SU-DHL-6 (cell line): ENCODE data around the gene ZNF174.

Experiments used
- H2AFZ ChIP-seq: fragments of 200-600 bp; sonication (generic); 2 replicates; pipeline ENCODE4 v1.6.1; 2014; ENCODE audit warnings: low read depth, mild to moderate bottlenecking, moderate library complexity, mixed read lengths, antibody characterized with exemption, low read length; ENCODE audit not compliant: severe bottlenecking
- H3F3A ChIP-seq: fragments of 200-600 bp; shearing (Covaris generic); 2 replicates; pipeline ENCODE4 v1.6.0; 2016; ENCODE audit warnings: antibody characterized with exemption, mild to moderate bottlenecking; ENCODE audit not compliant: insufficient read depth
- H3K27ac ChIP-seq: fragments of 200-600 bp; sonication (generic); 2 replicates; pipeline ENCODE4 v1.5.1; 2016; ENCODE audit warnings: low read depth, mild to moderate bottlenecking, low read length, moderate library complexity, mixed read lengths
- H3K27me3 ChIP-seq: fragments of 200-600 bp; sonication (generic), shearing (Covaris generic); 2 replicates; pipeline ENCODE4 v1.6.0; 2014; ENCODE audit warnings: mild to moderate bottlenecking, low read length
- H3K36me3 ChIP-seq: fragments of 200-600 bp; sonication (generic); 2 replicates; pipeline ENCODE4 v1.6.1; 2014; ENCODE audit warnings: mild to moderate bottlenecking, low read length, mixed read lengths
- H3K4me2 ChIP-seq: fragments of 300-600, 200-600 bp; shearing (Covaris generic), sonication (generic); 2 replicates; pipeline ENCODE4 v1.6.0; 2014; ENCODE audit warnings: low read length, low read depth, mild to moderate bottlenecking; ENCODE audit not compliant: poor library complexity, severe bottlenecking
- H3K4me3 ChIP-seq: fragments of 200-600 bp; sonication (generic); 2 replicates; pipeline ENCODE4 v1.5.1; 2014; ENCODE audit warnings: antibody characterized with exemption, low read length, mild to moderate bottlenecking, mixed read lengths; ENCODE audit not compliant: insufficient read depth, poor library complexity, severe bottlenecking
- H3K79me2 ChIP-seq: fragments of 200-600 bp; sonication (generic); 2 replicates; pipeline ENCODE4 v1.6.1; 2014; ENCODE audit warnings: mild to moderate bottlenecking, low read length, moderate library complexity; ENCODE audit not compliant: insufficient read depth
- H3K9ac ChIP-seq: fragments of 200-600 bp; sonication (generic); 2 replicates; pipeline ENCODE4 v1.7.0; 2014; ENCODE audit warnings: mild to moderate bottlenecking, low read length
- H3K9me2 ChIP-seq: fragments of 200-600 bp; sonication (generic); replicated peaks from 2 replicates; pipeline ENCODE4 v1.6.1; 2014; ENCODE audit warnings: low read length; ENCODE audit not compliant: insufficient read depth
- H3K9me3 ChIP-seq: fragments of 200-600 bp; sonication (generic); 2 replicates; pipeline ENCODE4 v1.6.1; 2014; ENCODE audit warnings: low read length, mixed read lengths; ENCODE audit not compliant: insufficient read depth
- H4K20me1 ChIP-seq: fragments of 200-600 bp; sonication (generic); 2 replicates; pipeline ENCODE4 v1.6.1; 2014; ENCODE audit warnings: low read depth, mild to moderate bottlenecking, antibody characterized with exemption, low read length, moderate library complexity, mixed read lengths
- CTCF ChIP-seq: fragments of 200-600 bp; sonication (generic); IDR thresholded peaks from one replicate; pipeline ENCODE4 v1.5.1; 2017; ENCODE audit warnings: antibody characterized with exemption, mild to moderate bottlenecking, low read length, moderate library complexity; ENCODE audit not compliant: insufficient read depth, poor library complexity, severe bottlenecking
- EZH2phosphoT487 ChIP-seq: fragments of 200-600 bp; sonication (generic), shearing (Covaris generic); conservative IDR thresholded peaks from 2 replicates; pipeline ENCODE4 v1.6.1; 2018; ENCODE audit warnings: mild to moderate bottlenecking, antibody characterized with exemption, low read length, moderate library complexity, mixed read lengths

The ZNF174 gene

GRCh38 chr16:3400446-3400778 lies 603 bp upstream of the ZNF174 start:
- Histone ChIP-seq H3K4me3 (peak overlapping the region; percentile 90), H3K79me2 (peaks cover 72% of the 10 kb centered on the region), H3K27me3 (no peaks in the 10 kb centered on the region), H3K36me3 (peaks cover 20% of the 10 kb centered on the region), H3K4me2 (peak overlapping the region; percentile 82), H3K27ac (peak overlapping the region; percentile 27), H3K9me3 (no peaks in the 10 kb centered on the region), H3K9ac (peak overlapping the region; percentile 95), H2AFZ (peak overlapping the region; percentile 88), H3F3A (no peaks in the 10 kb centered on the region), H4K20me1 (no peaks in the 10 kb centered on the region), H3K9me2 (no peaks in the 10 kb centered on the region)
- TF ChIP-seq EZH2phosphoT487 = no peak

DNA sequence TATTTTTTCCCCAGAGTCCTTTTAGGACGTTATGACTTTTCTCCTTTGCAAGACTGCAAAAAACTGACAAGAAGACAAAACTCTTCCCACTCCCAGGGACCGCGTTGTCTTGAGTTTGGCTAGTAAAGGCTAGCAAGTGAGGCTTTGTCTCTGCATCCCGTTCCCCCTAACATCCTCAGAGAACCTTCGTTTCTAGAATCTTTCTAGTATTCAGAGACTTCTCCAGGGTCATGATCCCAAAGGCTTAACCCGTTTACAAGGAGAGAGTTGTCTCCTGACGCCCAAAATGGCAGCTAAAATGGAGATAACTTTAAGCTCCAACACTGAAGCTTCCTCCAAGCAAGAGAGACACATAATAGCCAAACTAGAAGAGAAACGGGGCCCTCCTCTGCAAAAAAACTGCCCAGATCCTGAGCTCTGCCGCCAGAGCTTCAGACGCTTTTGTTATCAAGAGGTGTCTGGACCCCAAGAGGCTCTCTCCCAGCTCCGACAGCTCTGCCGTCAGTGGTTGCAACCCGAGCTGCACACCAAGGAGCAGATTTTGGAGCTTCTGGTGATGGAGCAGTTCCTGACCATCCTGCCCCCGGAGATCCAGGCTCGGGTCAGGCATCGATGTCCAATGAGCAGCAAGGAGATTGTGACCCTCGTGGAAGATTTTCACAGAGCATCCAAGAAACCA lies 843 bp downstream of the ZNF174 start:
- H3K36me3 ChIP-seq = peaks cover 29% of the 10 kb centered on the region
- H3K79me2 ChIP-seq = peaks cover 58% of the 10 kb centered on the region

DNA sequence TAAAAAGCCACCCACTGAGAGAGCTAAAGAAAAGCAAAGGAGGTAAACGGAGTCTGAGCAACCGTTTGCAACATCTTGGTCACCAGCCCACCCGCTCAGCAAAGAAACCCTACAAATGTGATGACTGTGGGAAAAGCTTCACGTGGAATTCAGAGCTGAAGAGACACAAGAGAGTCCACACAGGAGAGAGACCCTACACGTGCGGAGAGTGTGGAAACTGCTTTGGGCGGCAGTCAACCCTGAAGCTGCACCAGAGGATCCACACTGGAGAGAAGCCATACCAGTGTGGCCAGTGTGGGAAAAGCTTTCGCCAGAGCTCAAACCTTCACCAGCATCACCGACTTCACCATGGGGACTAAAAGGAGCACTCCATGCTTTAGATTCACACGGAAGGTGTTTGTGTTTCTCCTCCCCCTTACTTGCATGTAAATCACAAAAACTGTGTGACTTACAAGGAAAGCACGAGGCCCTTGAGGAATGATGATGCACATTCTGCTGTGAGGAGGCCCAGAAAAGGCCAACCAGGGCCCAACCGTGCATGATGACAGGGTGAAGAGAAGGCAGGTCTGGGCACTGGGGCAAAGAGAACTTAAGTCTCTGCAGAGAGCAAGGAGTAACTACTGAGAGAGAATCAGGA lies 7.7 kb downstream of the ZNF174 start:
- no peaks in the 10 kb centered on the region for H3K9me2 ChIP-seq
- H3K9ac ChIP-seq = no peak overlapping the region
- no peak overlapping the region for H3K27ac ChIP-seq
- peaks cover 32% of the 10 kb centered on the region; the same call in 1 of the 2 replicates for H3K9me3 ChIP-seq
- H4K20me1 ChIP-seq = no peaks in the 10 kb centered on the region
- peaks cover 58% of the 10 kb centered on the region for H3K36me3 ChIP-seq
- H3F3A ChIP-seq = no peaks in the 10 kb centered on the region
- H3K27me3 ChIP-seq = no peaks in the 10 kb centered on the region
- no peak overlapping the region for H2AFZ ChIP-seq
- H3K4me2 ChIP-seq = no peak overlapping the region
- peaks cover 4% of the 10 kb centered on the region; the same call in 1 of the 2 replicates for H3K79me2 ChIP-seq
- TF ChIP-seq EZH2phosphoT487 (no peak), CTCF (no peak)
- H3K4me3 ChIP-seq = no peak overlapping the region

More for the DNA sequence above, 843 bp downstream of the ZNF174 start:
- H3K9me3 ChIP-seq = 0 out of 2 replicates have a peak, but pooled peaks cover 3% of the 10 kb centered on the region
- H3K27ac ChIP-seq = peak overlapping the region; percentile 42
- peak overlapping the region; percentile 82 for H3K4me2 ChIP-seq
- H4K20me1 ChIP-seq = no peaks in the 10 kb centered on the region
- H3K27me3 ChIP-seq = no peaks in the 10 kb centered on the region
- TF ChIP-seq EZH2phosphoT487 (no peak), CTCF (no peak)
- no peaks in the 10 kb centered on the region for H3F3A ChIP-seq
- peak overlapping the region; percentile 95 for H3K9ac ChIP-seq
- peak overlapping the region; percentile 31 for H2AFZ ChIP-seq
- H3K9me2 ChIP-seq = no peaks in the 10 kb centered on the region
- peak overlapping the region; percentile 63 for H3K4me3 ChIP-seq
